Measurements from ENCODE around the gene SYT9.

GRCh38 chr11:7512525-7513233, 261.0 kb downstream of the SYT9 start:
- TF ChIP-seq CTCF (IDR thresholded peaks at IDR 0.05) (no peak), POLR2A (IDR thresholded peaks at IDR 0.05) (no peak)
